Spleen (tissue), 11 donors: ENCODE measurements around the gene AR. TPM values are rescaled to one million over a fixed set of nuclear protein-coding genes. Genes with fewer than 3 reads are reported as not detected.

Experiments used
- DNase-seq: peaks from one replicate; pipeline ENCODE4 v3.0.0-alpha.2; 2020
- H3K27ac ChIP-seq, 8 donors: fragments of 200-600 bp; sonication (generic) in 7 of 8; 1 replicate in 4 of 8; 2 replicates in 4 of 8; pipeline versions ENCODE4 v1.5.0 to v1.8.0; 2016 to 2021; ENCODE audit warnings: inconsistent platforms in 4 of 8, mild to moderate bottlenecking in 4 of 8, moderate library complexity in 1 of 8
- H3K27me3 ChIP-seq, 7 donors: fragments of 200-600 bp; sonication (generic) in 6 of 7; replicated peaks in 1 of 7; 1 replicate in 4 of 7; 2 replicates in 3 of 7; pipeline versions ENCODE4 v1.5.0 to v1.8.0; 2016 to 2021; ENCODE audit warnings: inconsistent platforms in 3 of 7, mild to moderate bottlenecking in 1 of 7
- H3K36me3 ChIP-seq, 6 donors: fragments of 200-600 bp; sonication (generic) in 5 of 6; 1 replicate in 4 of 6; 2 replicates in 2 of 6; pipeline versions ENCODE4 v1.5.0 to v1.8.0; 2016 to 2021; ENCODE audit warnings: inconsistent platforms in 2 of 6
- H3K4me1 ChIP-seq, 6 donors: fragments of 200-600 bp; sonication (generic) in 5 of 6; 1 replicate in 3 of 6; 2 replicates in 3 of 6; pipeline versions ENCODE4 v1.5.0 to v1.8.0; 2016 to 2021; ENCODE audit warnings: inconsistent platforms in 3 of 6
- H3K4me3 ChIP-seq, 8 donors: fragments of 200-600 bp; sonication (generic) in 7 of 8; 1 replicate in 4 of 8; 2 replicates in 4 of 8; pipeline versions ENCODE4 v1.5.0 to v1.8.0; 2016 to 2021; ENCODE audit warnings: inconsistent platforms in 4 of 8, mild to moderate bottlenecking in 4 of 8, moderate library complexity in 2 of 8
- H3K9me3 ChIP-seq, 8 donors: fragments of 200-600 bp; sonication (generic) in 7 of 8; 1 replicate in 4 of 8; 2 replicates in 4 of 8; pipeline versions ENCODE4 v1.5.0 to v1.8.0; 2016 to 2021; ENCODE audit warnings: inconsistent platforms in 4 of 8
- CTCF ChIP-seq, 11 experiments: fragments of 200-600 bp in 7 of 11; fragments of 450-650 bp in 4 of 11; sonication (generic) in 4 of 11; IDR thresholded peaks in 8 of 11; conservative IDR thresholded peaks in 3 of 11; 1 replicate in 7 of 11; 2 replicates in 4 of 11; pipeline versions ENCODE4 v1.4.0 to v1.8.0; 2016 to 2021; ENCODE audit warnings: antibody characterized with exemption in 11 of 11, inconsistent platforms in 4 of 11, mild to moderate bottlenecking in 1 of 11
- POLR2A ChIP-seq, 3 donors: fragments of 450-650 bp; IDR thresholded peaks; one replicate each; pipeline ENCODE4 v1.5.1; 2017; ENCODE audit warnings: antibody characterized with exemption in 3 of 3, mild to moderate bottlenecking in 1 of 3
- POLR2AphosphoS5 ChIP-seq, 3 donors: sonication (generic); formaldehyde crosslinking; IDR thresholded peaks; one replicate each; pipeline ENCODE4 v1.5.1; 2017; ENCODE audit warnings: antibody characterized with exemption in 3 of 3
- WGBS, 5 donors: extraction: QIAGEN DNeasy Blood & Tissue Kit in 3 of 5; methylation state at CpG; one replicate each; pipeline versions ENCODE4 v1.1.5 to v1.1.7; 2013 to 2018; 5-methylcytosine and 5-hydroxymethylcytosine counted together
- intact Hi-C: fragments of 100-400 bp; cut with DNase I; formaldehyde crosslinking; loops from one replicate; pipeline ENCODE4 v1.15.0; 2023; ENCODE audit warnings: low total_unique reads
- polyA plus RNA-seq, 3 donors: library from polyadenylated mRNA; stranded (reverse); fragments of 200-250 nt; gene quantifications; one replicate each; pipeline ENCODE4 v1.2.1, GENCODE V29; 2013
- total RNA-seq, 7 donors: library from RNA; depleted of rRNA in 3 of 7; stranded (reverse); fragments of >200 nt in 3 of 7; fragmentation: NEBNext Ultra II Directional in 4 of 7; extraction: Animal tissue kit (Norgen Biotek cat#: 25700) in 4 of 7; gene quantifications; one replicate each; pipeline versions ENCODE4 v1.1.0 to v1.2.1, GENCODE V29; 2016 to 2021
- donor health status: healthy with polysubstance abuse.
- donor health status: DM: no; HTN: no; CAD: no; lungs with moderate emphysema.
- donor health status: DM: no; HTN: no; CAD: no.
- donor health status: Bipolar disorder and iron deficiency.
- donor health status: healthy.
- donor health status: DM: no; HTN: no; CAD: no.
- donor health status: DM: yes; HTN: yes; CAD: no.

The AR gene
- total and polyA plus RNA-seq, 10 donors, result 0.13 to 10.1 (median 1.9) TPM

- H3K9me3 ChIP-seq, result no peaks in the 10 kb centered on the region
- no peaks in the 10 kb centered on the region for H3K27me3 ChIP-seq
- TF ChIP-seq POLR2AphosphoS5 (IDR thresholded peaks at IDR 0.05), result no peak
- TF ChIP-seq CTCF (IDR thresholded peaks at IDR 0.05 in 8 of 11, conservative IDR thresholded peaks at IDR 0.05 in 3 of 11), result no peak
- TF ChIP-seq POLR2A (IDR thresholded peaks at IDR 0.05), result no peak
- no peak for DNase-seq
- H3K36me3 ChIP-seq, result no peaks in the 10 kb centered on the region
- H3K4me1 ChIP-seq, result peaks cover 0 to 3% (median 0%) of the 10 kb centered on the region in 6 donors
- intact Hi-C loops, result no loop called here
- 58 to 90% (median 75%) methylated on average over 1 of the region's 1 CpG for WGBS, 5 donors
- no peak overlapping the region for H3K27ac ChIP-seq
- H3K4me3 ChIP-seq, result no peak overlapping the region
These were observed 58.0 kb downstream of the AR start for GRCh38 chrX:67601771-67602170.

GRCh38 chrX:67604979-67605703, 61.3 kb downstream of the AR start:
- intact Hi-C loops, result no loop called here

GRCh38 chrX:67607466-67607865, 63.6 kb downstream of the AR start:
- intact Hi-C loops, result no loop called here
- no peaks in the 10 kb centered on the region for H3K36me3 ChIP-seq
- H3K27ac ChIP-seq, result no peak overlapping the region
- no peaks in the 10 kb centered on the region for H3K9me3 ChIP-seq
- peaks cover 0 to 3% (median 0%) of the 10 kb centered on the region in 6 donors for H3K4me1 ChIP-seq
- H3K4me3 ChIP-seq, result no peak overlapping the region
- TF ChIP-seq POLR2AphosphoS5 (IDR thresholded peaks at IDR 0.05) (no peak), POLR2A (IDR thresholded peaks at IDR 0.05) (no peak), CTCF (IDR thresholded peaks at IDR 0.05 in 8 of 11, conservative IDR thresholded peaks at IDR 0.05 in 3 of 11) (no peak)
- H3K27me3 ChIP-seq, result no peaks in the 10 kb centered on the region
- DNase-seq, result no peak
- 85 to 100% (median 89%) methylated on average over 1 of the region's 1 CpG for WGBS, 5 donors

More at GRCh38 chrX:67604979-67605703, 61.3 kb downstream of the AR start:
- H3K4me1 ChIP-seq, result peaks cover 0 to 3% (median 0%) of the 10 kb centered on the region in 6 donors
- no peaks in the 10 kb centered on the region for H3K27me3 ChIP-seq
- H3K27ac ChIP-seq, result no peak overlapping the region
- TF ChIP-seq POLR2A (IDR thresholded peaks at IDR 0.05), result no peak
- TF ChIP-seq POLR2AphosphoS5 (IDR thresholded peaks at IDR 0.05), result no peak
- TF ChIP-seq CTCF (IDR thresholded peaks at IDR 0.05 in 8 of 11, conservative IDR thresholded peaks at IDR 0.05 in 3 of 11), result no peak
- WGBS, 5 donors, result 61 to 88% (median 73%) methylated on average over 2 to 3 of the region's 3 CpGs
- H3K36me3 ChIP-seq, result no peaks in the 10 kb centered on the region
- H3K4me3 ChIP-seq, result no peak overlapping the region
- H3K9me3 ChIP-seq, result no peaks in the 10 kb centered on the region
- no peak for DNase-seq

GRCh38 chrX:67610282-67610681, 66.5 kb downstream of the AR start:
- intact Hi-C loops, result no loop called here
- H3K9me3 ChIP-seq, result peaks cover 1 to 24% (median 18%) of the 10 kb centered on the region in 8 donors
- no peaks in the 10 kb centered on the region for H3K27me3 ChIP-seq
- TF ChIP-seq POLR2A (IDR thresholded peaks at IDR 0.05), result no peak
- TF ChIP-seq POLR2AphosphoS5 (IDR thresholded peaks at IDR 0.05), result no peak
- TF ChIP-seq CTCF (IDR thresholded peaks at IDR 0.05 in 8 of 11, conservative IDR thresholded peaks at IDR 0.05 in 3 of 11), result no peak
- DNase-seq, result no peak
- 0 to 2% (median 0%) methylated on average over 1 of the region's 1 CpG for WGBS, 5 donors
- H3K27ac ChIP-seq, result no peak overlapping the region
- no peaks in the 10 kb centered on the region for H3K36me3 ChIP-seq
- H3K4me3 ChIP-seq, result no peak overlapping the region
- H3K4me1 ChIP-seq, result no peaks in the 10 kb centered on the region
